H1 (cell line): ENCODE measurements around the gene FRY. TPM values are rescaled to one million over a fixed set of nuclear protein-coding genes. Genes with fewer than 3 reads are reported as not detected.

Experiments used
- CTCF ChIA-PET: fragments of 300-600 bp; sonication (Branson Sonifier 250); formaldehyde crosslinking; loops from one replicate; lab custom pipeline; 2021; ENCODE audit not compliant: partially characterized antibody; lab: Charles Lee
- POLR2A ChIA-PET: fragments of 300-600 bp; sonication (Branson Sonifier 250); formaldehyde crosslinking; loops from one replicate; lab custom pipeline; 2021; ENCODE audit warnings: inconsistent platforms; ENCODE audit not compliant: partially characterized antibody; lab: Charles Lee
- DNase-seq, 2 experiments: peaks; one replicate each; pipeline versions ENCODE4 v3.0.0 to v3.0.0-alpha.2; 2010 to 2022; ENCODE audit warnings: low spot score in 2 of 2, low read depth in 1 of 2, mixed read lengths in 1 of 2
- FAIRE-seq: peaks from 2 replicates; lab custom pipeline; 2011; peaks lifted over from hg19 to GRCh38; lab: Jason Lieb, UNC
- H2AFZ ChIP-seq: 2 replicates; pipeline ENCODE4 v1.8.1; 2012; ENCODE audit warnings: low read length, inconsistent platforms
- H2AK5ac ChIP-seq: 2 replicates; pipeline ENCODE4 v1.6.1; 2013; ENCODE audit warnings: low read depth, low read length
- H2BK120ac ChIP-seq: replicated peaks from 2 replicates; pipeline ENCODE3; 2013; ENCODE audit warnings: low read depth, low read length, inconsistent platforms
- H2BK12ac ChIP-seq: 2 replicates; pipeline ENCODE4 v1.6.1; 2013; ENCODE audit warnings: low read depth, low read length
- H2BK15ac ChIP-seq: 2 replicates; pipeline ENCODE4 v1.6.1; 2013; ENCODE audit warnings: low read length
- H2BK20ac ChIP-seq: 2 replicates; pipeline ENCODE4 v1.6.1; 2013; ENCODE audit warnings: low read length
- H2BK5ac ChIP-seq: 2 replicates; pipeline ENCODE4 v1.6.1; 2013; ENCODE audit warnings: low read depth, low read length
- H3K14ac ChIP-seq: 2 replicates; pipeline ENCODE4 v1.6.1; 2013; ENCODE audit warnings: inconsistent platforms; ENCODE audit not compliant: insufficient read length
- H3K18ac ChIP-seq: 2 replicates; pipeline ENCODE4 v1.6.1; 2013; ENCODE audit warnings: low read length; ENCODE audit errors: extremely low read depth
- H3K23ac ChIP-seq: 2 replicates; pipeline ENCODE4 v1.6.1; 2013; ENCODE audit warnings: inconsistent platforms; ENCODE audit not compliant: insufficient read length
- H3K23me2 ChIP-seq: 2 replicates; pipeline ENCODE4 v1.6.1; 2013; ENCODE audit warnings: low read depth, low read length
- H3K27ac ChIP-seq: 2 replicates; pipeline ENCODE4 v1.6.1; 2011; ENCODE audit warnings: low read depth, low read length, inconsistent platforms
- H3K27me3 ChIP-seq, 4 experiments: replicated peaks in 1 of 4; 1 replicate in 1 of 4; 2 replicates in 3 of 4; pipeline versions ENCODE4 v1.6.1 to v1.8.1; 2011 to 2013; ENCODE audit warnings: low read length in 3 of 4, mild to moderate bottlenecking in 3 of 4, inconsistent platforms in 2 of 4, mixed read lengths in 2 of 4, moderate library complexity in 1 of 4; ENCODE audit not compliant: control insufficient read depth in 3 of 4, insufficient read depth in 3 of 4; ENCODE audit errors: extremely low read depth in 1 of 4
- H3K36me3 ChIP-seq, 4 experiments: 2 replicates each; pipeline versions ENCODE4 v1.6.1 to v1.8.1; 2011 to 2013; ENCODE audit warnings: mild to moderate bottlenecking in 4 of 4, low read length in 3 of 4, moderate library complexity in 2 of 4, control low read depth in 1 of 4, inconsistent platforms in 1 of 4; ENCODE audit not compliant: insufficient read depth in 4 of 4, control insufficient read depth in 2 of 4
- H3K4ac ChIP-seq: replicated peaks from 2 replicates; pipeline ENCODE3; 2013; ENCODE audit warnings: low read length, low read depth, mixed read lengths, inconsistent platforms; ENCODE audit not compliant: insufficient read length
- H3K4me1 ChIP-seq, 4 experiments: replicated peaks in 1 of 4; 1 replicate in 1 of 4; 2 replicates in 3 of 4; pipeline versions ENCODE4 v1.6.1 to v1.8.1; 2011 to 2013; ENCODE audit warnings: low read length in 3 of 4, inconsistent platforms in 2 of 4, mixed read lengths in 1 of 4; ENCODE audit not compliant: insufficient read depth in 4 of 4, control insufficient read depth in 3 of 4
- H3K4me2 ChIP-seq, 2 experiments: 2 replicates each; pipeline versions ENCODE4 v1.6.1 to v1.8.1; 2011 to 2013; ENCODE audit warnings: low read depth in 2 of 2, low read length in 2 of 2, control low read depth in 1 of 2, inconsistent platforms in 1 of 2, mild to moderate bottlenecking in 1 of 2; ENCODE audit not compliant: insufficient read depth in 1 of 2
- H3K4me3 ChIP-seq, 4 experiments: fragments of 200-600, 300-600 bp in 1 of 4; sonication (generic), shearing (Covaris generic), sonication (Bioruptor Twin) in 1 of 4; 2 replicates each; pipeline versions ENCODE4 v1.5.1 to v1.8.1; 2011 to 2016; ENCODE audit warnings: low read length in 4 of 4, low read depth in 3 of 4, control low read depth in 2 of 4, inconsistent platforms in 2 of 4, mild to moderate bottlenecking in 2 of 4, mixed read lengths in 1 of 4, moderate library complexity in 1 of 4; ENCODE audit not compliant: insufficient read depth in 2 of 4; ENCODE audit errors: extremely low read depth in 1 of 4
- H3K56ac ChIP-seq: replicated peaks from 2 replicates; pipeline ENCODE3; 2013; ENCODE audit warnings: low read depth, mild to moderate bottlenecking, mixed read lengths, low read length, inconsistent platforms; ENCODE audit not compliant: insufficient read length
- H3K79me1 ChIP-seq: 2 replicates; pipeline ENCODE4 v1.6.1; 2013; ENCODE audit warnings: low read depth, low read length, control low read depth
- H3K79me2 ChIP-seq, 2 experiments: 2 replicates each; pipeline versions ENCODE4 v1.6.1 to v1.8.1; 2012 to 2013; ENCODE audit warnings: low read length in 2 of 2, mild to moderate bottlenecking in 2 of 2, inconsistent platforms in 1 of 2; ENCODE audit not compliant: insufficient read depth in 2 of 2, control insufficient read depth in 1 of 2
- H3K9ac ChIP-seq, 4 experiments: replicated peaks in 1 of 4; 1 replicate in 1 of 4; 2 replicates in 3 of 4; pipeline versions ENCODE4 v1.6.1 to v1.8.1; 2011 to 2013; ENCODE audit warnings: low read depth in 3 of 4, low read length in 3 of 4, control low read depth in 2 of 4, mild to moderate bottlenecking in 2 of 4, moderate library complexity in 2 of 4, inconsistent platforms in 1 of 4; ENCODE audit errors: extremely low read depth in 1 of 4
- H3K9me3 ChIP-seq, 2 experiments: 2 replicates each; pipeline versions ENCODE4 v1.6.1 to v1.8.1; 2012 to 2013; ENCODE audit warnings: mild to moderate bottlenecking in 2 of 2, moderate library complexity in 2 of 2, control low read depth in 1 of 2, inconsistent platforms in 1 of 2, low read depth in 1 of 2, low read length in 1 of 2, mixed read lengths in 1 of 2; ENCODE audit not compliant: insufficient read depth in 2 of 2
- H4K20me1 ChIP-seq, 2 experiments: replicated peaks in 1 of 2; 2 replicates each; pipeline versions ENCODE3 to v1.8.1; 2011 to 2013; ENCODE audit warnings: inconsistent platforms in 2 of 2, low read length in 2 of 2, mild to moderate bottlenecking in 1 of 2; ENCODE audit not compliant: insufficient read depth in 2 of 2, control insufficient read depth in 1 of 2
- H4K5ac ChIP-seq: 2 replicates; pipeline ENCODE4 v1.6.1; 2013; ENCODE audit warnings: low read length, low read depth, mixed read lengths, inconsistent platforms; ENCODE audit not compliant: insufficient read length
- H4K8ac ChIP-seq: 2 replicates; pipeline ENCODE4 v1.8.0; 2013; ENCODE audit warnings: mild to moderate bottlenecking, moderate library complexity, low read length, inconsistent platforms; ENCODE audit not compliant: insufficient read depth; ENCODE audit errors: extremely low read depth
- H4K91ac ChIP-seq: replicated peaks from 2 replicates; pipeline ENCODE3; 2013; ENCODE audit warnings: low read length, mixed read lengths, inconsistent platforms; ENCODE audit not compliant: insufficient read length
- CEBPB ChIP-seq: IDR thresholded peaks from 2 replicates; pipeline ENCODE4 v1.6.1; 2012; ENCODE audit warnings: low read depth, low read length
- CTBP2 ChIP-seq: IDR thresholded peaks from 2 replicates; pipeline ENCODE4 v1.7.0; 2011; ENCODE audit warnings: borderline replicate concordance, mild to moderate bottlenecking, moderate library complexity, mixed read lengths, low read length; ENCODE audit not compliant: insufficient read depth, insufficient read length
- EGR1 ChIP-seq: IDR thresholded peaks from 2 replicates; pipeline ENCODE4 v1.6.1; 2011; ENCODE audit warnings: low read depth, low read length, borderline replicate concordance
- FOSL1 ChIP-seq: IDR thresholded peaks from 2 replicates; pipeline ENCODE4 v1.6.1; 2011; ENCODE audit warnings: mild to moderate bottlenecking, low read depth, low read length, moderate library complexity; ENCODE audit not compliant: insufficient read depth
- GABPA ChIP-seq: IDR thresholded peaks from 2 replicates; pipeline ENCODE4 v1.6.1; 2011; ENCODE audit warnings: mild to moderate bottlenecking, low read length, moderate library complexity, borderline replicate concordance; ENCODE audit not compliant: insufficient read depth
- HDAC6 ChIP-seq: IDR thresholded peaks from one replicate; pipeline ENCODE4 v1.7.1; 2012; ENCODE audit warnings: low read depth, mild to moderate bottlenecking, inconsistent platforms, low read length, moderate library complexity
- JUND ChIP-seq: IDR thresholded peaks from 2 replicates; pipeline ENCODE4 v1.6.1; 2011; ENCODE audit warnings: mild to moderate bottlenecking, improper control_type of control experiment, low read length
- KDM5A ChIP-seq: fragments of 200-600 bp; IDR thresholded peaks from 2 replicates; pipeline ENCODE4 v1.7.1; 2012; ENCODE audit warnings: mild to moderate bottlenecking, low read length, inconsistent platforms, mixed read lengths
- POLR2A ChIP-seq, 2 experiments: IDR thresholded peaks; 1 replicate in 1 of 2; 2 replicates in 1 of 2; pipeline ENCODE4 v1.6.1; 2011; ENCODE audit warnings: low read depth in 2 of 2, low read length in 2 of 2, mild to moderate bottlenecking in 2 of 2; ENCODE audit errors: control extremely low read depth in 1 of 2
- POLR2AphosphoS5 ChIP-seq: IDR thresholded peaks from 2 replicates; pipeline ENCODE4 v1.6.1; 2011; ENCODE audit warnings: low read depth, low read length
- TBP ChIP-seq: IDR thresholded peaks from 2 replicates; pipeline ENCODE4 v1.6.1; 2011; ENCODE audit warnings: low read depth, low read length, improper control_type of control experiment
- YY1 ChIP-seq: IDR thresholded peaks from 2 replicates; pipeline ENCODE4 v1.6.1; 2011; ENCODE audit warnings: low read depth, mild to moderate bottlenecking, low read length
- ZNF274 ChIP-seq: IDR thresholded peaks from 2 replicates; pipeline ENCODE4 v1.7.0; 2012; ENCODE audit warnings: low read length, borderline replicate concordance; ENCODE audit errors: extremely low read depth
- WGBS, 2 experiments: shearing (Covaris generic) in 1 of 2; methylation state at CpG; one replicate each; pipeline versions ENCODE4 v1.1.6 to v1.1.7; 2013 to 2015; ENCODE audit warnings: low lambda C conversion rate in 2 of 2, mixed read lengths in 2 of 2, inconsistent platforms in 1 of 2, low coverage in 1 of 2, missing lambda C conversion rate in 1 of 2; ENCODE audit not compliant: insufficient replicate concordance in 2 of 2, insufficient coverage in 1 of 2, insufficient read length in 1 of 2; ENCODE audit errors: extremely low coverage in 1 of 2, missing lambda C conversion rate in 1 of 2; 5-methylcytosine and 5-hydroxymethylcytosine counted together
- polyA plus RNA-seq, 7 experiments: library from polyadenylated mRNA; depleted of rRNA in 3 of 7; stranded (reverse) in 5 of 7; unstranded in 2 of 7; fragments of >200 nt in 5 of 7; fragments of 200-250 nt in 2 of 7; gene quantifications; 1 replicate in 5 of 7; 2 replicates in 1 of 7; 4 replicates in 1 of 7; pipeline versions ENCODE4 v1.2.1 to v1.2.3, GENCODE V29; 2011 to 2013; ENCODE audit warnings: missing spikeins in 2 of 7, mixed read lengths in 2 of 7
- total RNA-seq: library from RNA; stranded (reverse); fragmentation: NEBNext Ultra II Directional; extraction: Animal tissue kit (Norgen Biotek cat#: 25700); gene quantifications from 2 replicates; pipeline ENCODE4 v1.2.1, GENCODE V29; 2021
- TF ChIP-seq, protein P1 (sequence below): IDR thresholded peaks from 2 replicates; pipeline ENCODE4 v1.6.1; 2011; ENCODE audit warnings: low read length, improper control_type of control experiment

The FRY gene
- total and polyA plus RNA-seq, 2 of the 8 experiments (the other 6 are each of a cell fraction or from before 2014, with no cell fraction given) = 4.3 to 9.2 TPM

GRCh38 chr13:32211813-32212212 is 180.2 kb downstream of the FRY start:
- Histone ChIP-seq H3K4me2 (no peak overlapping the region), H3K4me3 (no peak overlapping the region), H4K5ac (no peak overlapping the region), H3K4ac (no peak overlapping the region), H4K20me1 (no peaks in the 10 kb centered on the region), H2BK20ac (no peak overlapping the region), H3K56ac (no peak overlapping the region), H3K79me1 (no peaks in the 10 kb centered on the region), H3K79me2 (no peaks in the 10 kb centered on the region), H3K27ac (no peak overlapping the region), H2BK5ac (no peak overlapping the region), H3K9me3 (no peaks in the 10 kb centered on the region), H3K9ac (no peak overlapping the region), H3K23ac (no peak overlapping the region), H3K36me3 (peaks cover 0 to 5% (median 1%) of the 10 kb centered on the region in 4 experiments; a peak in 3 of 8 replicates), H2BK15ac (no peak overlapping the region), H4K8ac (no peak overlapping the region), H3K18ac (no peak overlapping the region), H2BK120ac (no peak overlapping the region), H3K4me1 (no peaks in the 10 kb centered on the region), H2AFZ (no peak overlapping the region), H3K14ac (no peak overlapping the region), H3K23me2 (no peaks in the 10 kb centered on the region), H2AK5ac (no peak overlapping the region), H3K27me3 (no peaks in the 10 kb centered on the region), H2BK12ac (no peak overlapping the region), H4K91ac (no peak overlapping the region)
- WGBS, 2 experiments = 89% methylated on average over 3 of the region's 3 CpGs; no CpG with 5 or more reads in 1 of the 2 experiments
- CTCF ChIA-PET = interaction anchor here (0.8 to 1.1 kb wide), 2 partner anchors 11 to 14 kb away, joined by 3 read pairs; no protein-coding TSS in a partner anchor
- FAIRE-seq (no peak), DNase-seq (no peak)
- POLR2A ChIA-PET = no interaction called here
- no peak for TF ChIP-seq TBP
- no peak for TF ChIP-seq POLR2A (IDR thresholded peaks at IDR 0.05; ENCODE audit: control extremely low read depth in 1 of 2, low read depth in 2 of 2, low read length in 2 of 2)
- no peak for TF ChIP-seq ZNF274
- TF ChIP-seq GABPA = no peak
- no peak for TF ChIP-seq POLR2AphosphoS5
- no peak for TF ChIP-seq EGR1
- TF ChIP-seq, protein P1, sequence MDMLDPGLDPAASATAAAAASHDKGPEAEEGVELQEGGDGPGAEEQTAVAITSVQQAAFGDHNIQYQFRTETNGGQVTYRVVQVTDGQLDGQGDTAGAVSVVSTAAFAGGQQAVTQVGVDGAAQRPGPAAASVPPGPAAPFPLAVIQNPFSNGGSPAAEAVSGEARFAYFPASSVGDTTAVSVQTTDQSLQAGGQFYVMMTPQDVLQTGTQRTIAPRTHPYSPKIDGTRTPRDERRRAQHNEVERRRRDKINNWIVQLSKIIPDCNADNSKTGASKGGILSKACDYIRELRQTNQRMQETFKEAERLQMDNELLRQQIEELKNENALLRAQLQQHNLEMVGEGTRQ = no peak
- TF ChIP-seq CEBPB = no peak
- TF ChIP-seq JUND = no peak
- TF ChIP-seq FOSL1 = no peak
- TF ChIP-seq HDAC6 = no peak
- no peak for TF ChIP-seq KDM5A
- TF ChIP-seq CTBP2 = no peak
- TF ChIP-seq YY1 = no peak
